Measurements from ENCODE around the gene NISCH.

DNA sequence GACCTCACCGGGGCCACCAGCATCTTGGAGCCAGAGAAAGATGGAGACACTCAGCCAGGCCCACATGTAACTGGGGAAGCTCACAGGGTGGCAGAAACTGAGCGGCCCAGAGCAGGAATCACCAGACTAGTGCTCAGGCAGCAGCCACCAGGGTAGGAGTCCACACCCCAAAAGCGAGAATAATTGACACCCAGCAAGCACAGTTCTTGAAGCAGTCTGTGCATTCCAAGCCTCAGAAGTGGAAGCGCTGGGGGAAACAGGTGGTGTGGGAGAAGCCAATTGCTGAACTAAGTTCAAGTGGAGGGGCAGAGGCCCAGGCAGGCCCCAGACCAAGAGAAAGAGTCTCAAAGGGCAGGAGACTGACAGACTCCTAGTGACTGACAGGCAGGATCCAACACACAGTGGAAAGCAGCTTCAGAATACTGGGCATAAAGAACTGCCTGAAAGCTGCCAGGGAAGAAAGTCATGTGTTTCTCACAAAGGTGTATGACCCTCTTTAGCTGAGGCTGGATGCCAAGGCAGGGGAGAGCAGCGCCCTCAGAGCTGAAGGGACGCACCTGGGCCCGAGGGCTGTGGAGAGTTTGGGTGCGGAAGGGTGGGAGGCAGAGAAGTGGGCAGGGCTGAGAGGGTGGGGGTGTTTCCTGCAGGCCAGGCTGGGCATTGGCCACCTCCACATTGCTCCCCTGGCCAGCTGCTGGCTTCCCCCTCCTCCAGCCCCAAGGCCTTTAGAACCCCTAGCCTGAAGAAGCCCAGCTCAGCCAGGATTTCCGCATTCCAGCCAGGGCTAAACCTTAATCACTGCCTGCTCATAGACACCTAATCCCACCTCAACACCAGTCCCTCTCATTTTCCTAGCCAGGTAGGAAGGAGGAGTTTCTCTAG lies 70.5 kb downstream of the NISCH start:
- TF ChIP-seq, protein P1, sequence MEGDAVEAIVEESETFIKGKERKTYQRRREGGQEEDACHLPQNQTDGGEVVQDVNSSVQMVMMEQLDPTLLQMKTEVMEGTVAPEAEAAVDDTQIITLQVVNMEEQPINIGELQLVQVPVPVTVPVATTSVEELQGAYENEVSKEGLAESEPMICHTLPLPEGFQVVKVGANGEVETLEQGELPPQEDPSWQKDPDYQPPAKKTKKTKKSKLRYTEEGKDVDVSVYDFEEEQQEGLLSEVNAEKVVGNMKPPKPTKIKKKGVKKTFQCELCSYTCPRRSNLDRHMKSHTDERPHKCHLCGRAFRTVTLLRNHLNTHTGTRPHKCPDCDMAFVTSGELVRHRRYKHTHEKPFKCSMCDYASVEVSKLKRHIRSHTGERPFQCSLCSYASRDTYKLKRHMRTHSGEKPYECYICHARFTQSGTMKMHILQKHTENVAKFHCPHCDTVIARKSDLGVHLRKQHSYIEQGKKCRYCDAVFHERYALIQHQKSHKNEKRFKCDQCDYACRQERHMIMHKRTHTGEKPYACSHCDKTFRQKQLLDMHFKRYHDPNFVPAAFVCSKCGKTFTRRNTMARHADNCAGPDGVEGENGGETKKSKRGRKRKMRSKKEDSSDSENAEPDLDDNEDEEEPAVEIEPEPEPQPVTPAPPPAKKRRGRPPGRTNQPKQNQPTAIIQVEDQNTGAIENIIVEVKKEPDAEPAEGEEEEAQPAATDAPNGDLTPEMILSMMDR (IDR thresholded peaks at IDR 0.05), result no peak
- TF ChIP-seq POLR2A (IDR thresholded peaks at IDR 0.05), result no peak
